Body of pancreas (tissue), 4 donors: ENCODE results near the gene DHRS11.

Experiments used
- CTCF ChIP-seq, 7 experiments: fragments of 450-650 bp in 4 of 7; fragments of 200-600 bp in 3 of 7; sonication (generic) in 3 of 7; IDR thresholded peaks; one replicate each; pipeline ENCODE4 v1.5.1; 2016 to 2019; ENCODE audit warnings: antibody characterized with exemption in 7 of 7
- POLR2A ChIP-seq, 3 donors: fragments of 450-650 bp; IDR thresholded peaks; one replicate each; pipeline ENCODE4 v1.6.1; 2016; ENCODE audit warnings: antibody characterized with exemption in 3 of 3, mild to moderate bottlenecking in 2 of 3

GRCh38 chr17:36629970-36630502 lies 38.4 kb downstream of the DHRS11 start:
- TF ChIP-seq CTCF (IDR thresholded peaks at IDR 0.05) (no peak), POLR2A (IDR thresholded peaks at IDR 0.05) (no peak)
